Measurements from ENCODE around the gene NISCH. TPM values are rescaled to one million over a fixed set of nuclear protein-coding genes. Genes with fewer than 3 reads are reported as not detected.

The NISCH gene
- total RNA-seq, 1 experiment from 2014 or later = 15.8 TPM

- DNase-seq (ENCODE audit: low read depth) = no peak
These were observed 7.7 kb upstream of the NISCH start for GRCh38 chr3:52447512-52448355.

- DNase-seq (ENCODE audit: low read depth) = no peak
These were observed 4.7 kb upstream of the NISCH start for GRCh38 chr3:52450489-52451236.

GRCh38 chr3:52451237-52452083 is 3.9 kb upstream of the NISCH start:
- DNase-seq (ENCODE audit: low read depth) = no peak

- no peak for DNase-seq (ENCODE audit: low read depth)
These were observed 3.3 kb upstream of the NISCH start for GRCh38 chr3:52452126-52452525.

GRCh38 chr3:52452570-52453221 is 2.7 kb upstream of the NISCH start:
- no peak for DNase-seq (ENCODE audit: low read depth)

GRCh38 chr3:52453496-52454249 is 1.7 kb upstream of the NISCH start, which contains the start of gene TNNC1:
TNNC1 (minus strand) TSS chr3:52454041; CDS start chr3:52454015, 26 bp downstream.
- DNase-seq (ENCODE audit: low read depth) = no peak

- DNase-seq (ENCODE audit: low read depth) = no peak
These were observed 1.0 kb upstream of the NISCH start for GRCh38 chr3:52454250-52454937.

- no peak for DNase-seq (ENCODE audit: low read depth)
These were observed 494 bp upstream of the NISCH start for GRCh38 chr3:52454938-52455282.

- DNase-seq (ENCODE audit: low read depth) = no peak
These were observed 880 bp downstream of the NISCH start for GRCh38 chr3:52456169-52456799.

- DNase-seq (ENCODE audit: low read depth) = no peak
These were observed 1.4 kb downstream of the NISCH start for GRCh38 chr3:52456800-52457183.

- no peak for DNase-seq (ENCODE audit: low read depth)
These were observed 2.8 kb downstream of the NISCH start for GRCh38 chr3:52458031-52458760.

GRCh38 chr3:52458770-52459545 is 3.6 kb downstream of the NISCH start:
- no peak for DNase-seq (ENCODE audit: low read depth)

- DNase-seq (ENCODE audit: low read depth) = no peak
These were observed 6.5 kb downstream of the NISCH start for GRCh38 chr3:52461874-52462273.

- no peak for DNase-seq (ENCODE audit: low read depth)
These were observed 8.0 kb downstream of the NISCH start for GRCh38 chr3:52463416-52463815.

GRCh38 chr3:52468336-52468735 is 12.9 kb downstream of the NISCH start:
- DNase-seq (ENCODE audit: low read depth) = no peak

- no peak for DNase-seq (ENCODE audit: low read depth)
These were observed 13.6 kb downstream of the NISCH start for GRCh38 chr3:52469001-52469400.

GRCh38 chr3:52470920-52471319 is 15.5 kb downstream of the NISCH start:
- DNase-seq (ENCODE audit: low read depth) = no peak

All from M059J (cell line).